Measurements from ENCODE around the gene MACC1. TPM values are rescaled to one million over a fixed set of nuclear protein-coding genes. Genes with fewer than 3 reads are reported as not detected.
"Not testable (repeated sequence)": the region's sequence is repeated elsewhere in the genome, so short reads cannot be mapped to it uniquely, and the experiment has no call there.

Gene MACC1
- total RNA-seq, 1 donor from 2014 or later, result not detected

- H3K36me3 Mint-ChIP-seq (ENCODE audit: low read depth), result no peaks in the 10 kb centered on the region
- no peak overlapping the region for H3K4me3 Mint-ChIP-seq (ENCODE audit: low read depth)
Observed at GRCh38 chr7:20197125-20197748, 19.9 kb downstream of the MACC1 start.

GRCh38 chr7:20194343-20194995 is 22.7 kb downstream of the MACC1 start:
- Mint-ChIP-seq H3K36me3 (ENCODE audit: low read depth) (no peaks in the 10 kb centered on the region), H3K4me1 (ENCODE audit: low read depth) (peaks cover 3% of the 10 kb centered on the region), H3K9me3 (no peaks in the 10 kb centered on the region), H3K4me3 (ENCODE audit: low read depth) (no peak overlapping the region), H3K27ac (no peak overlapping the region), H3K27me3 (ENCODE audit: low read depth) (no peaks in the 10 kb centered on the region)
- no peak for DNase-seq (ENCODE audit: low spot score)
- intact Hi-C loops (cut with micrococcal nuclease), result no loop called here

More at GRCh38 chr7:20197125-20197748, 19.9 kb downstream of the MACC1 start:
- Mint-ChIP-seq H3K27ac (no peak overlapping the region), H3K4me1 (ENCODE audit: low read depth) (peaks cover 4% of the 10 kb centered on the region), H3K9me3 (no peaks in the 10 kb centered on the region), H3K27me3 (ENCODE audit: low read depth) (no peaks in the 10 kb centered on the region)
- intact Hi-C loops (cut with micrococcal nuclease), result no loop called here
- DNase-seq (ENCODE audit: low spot score), result no peak

GRCh38 chr7:20193873-20194272 is 23.3 kb downstream of the MACC1 start:
- H3K9me3 Mint-ChIP-seq, result no peaks in the 10 kb centered on the region
- no peaks in the 10 kb centered on the region for H3K4me1 Mint-ChIP-seq (ENCODE audit: low read depth)
- H3K27me3 Mint-ChIP-seq (ENCODE audit: low read depth), result no peaks in the 10 kb centered on the region
- no peak overlapping the region for H3K4me3 Mint-ChIP-seq (ENCODE audit: low read depth)
- no peak overlapping the region for H3K27ac Mint-ChIP-seq
- no peak for DNase-seq (ENCODE audit: low spot score)
- H3K36me3 Mint-ChIP-seq (ENCODE audit: low read depth), result no peaks in the 10 kb centered on the region
- intact Hi-C loops (cut with micrococcal nuclease), result no loop called here

GRCh38 chr7:20193242-20193777 is 23.9 kb downstream of the MACC1 start:
- H3K36me3 Mint-ChIP-seq (ENCODE audit: low read depth), result no peaks in the 10 kb centered on the region
- H3K27ac Mint-ChIP-seq, result no peak overlapping the region
- H3K4me3 Mint-ChIP-seq (ENCODE audit: low read depth), result no peak overlapping the region
- H3K4me1 Mint-ChIP-seq (ENCODE audit: low read depth), result no peaks in the 10 kb centered on the region
- intact Hi-C loops (cut with micrococcal nuclease), result no loop called here
- no peaks in the 10 kb centered on the region for H3K9me3 Mint-ChIP-seq
- no peak for DNase-seq (ENCODE audit: low spot score)
- H3K27me3 Mint-ChIP-seq (ENCODE audit: low read depth), result no peaks in the 10 kb centered on the region

- no peak overlapping the region for H3K4me3 Mint-ChIP-seq (ENCODE audit: low read depth)
- intact Hi-C loops (cut with micrococcal nuclease), result no loop called here
- H3K4me1 Mint-ChIP-seq (ENCODE audit: low read depth), result no peaks in the 10 kb centered on the region
- H3K9me3 Mint-ChIP-seq, result no peaks in the 10 kb centered on the region
- no peaks in the 10 kb centered on the region for H3K36me3 Mint-ChIP-seq (ENCODE audit: low read depth)
- H3K27me3 Mint-ChIP-seq (ENCODE audit: low read depth), result no peaks in the 10 kb centered on the region
- no peak overlapping the region for H3K27ac Mint-ChIP-seq
- no peak for DNase-seq (ENCODE audit: low spot score)
Observed at GRCh38 chr7:20191391-20191869, 25.8 kb downstream of the MACC1 start.

- intact Hi-C loops (cut with micrococcal nuclease), result no loop called here
- no peak for DNase-seq (ENCODE audit: low spot score)
- Mint-ChIP-seq H3K4me1 (ENCODE audit: low read depth) (no peaks in the 10 kb centered on the region), H3K27ac (no peak overlapping the region), H3K36me3 (ENCODE audit: low read depth) (no peaks in the 10 kb centered on the region), H3K4me3 (ENCODE audit: low read depth) (no peak overlapping the region), H3K9me3 (no peaks in the 10 kb centered on the region), H3K27me3 (ENCODE audit: low read depth) (no peaks in the 10 kb centered on the region)
Observed at GRCh38 chr7:20190560-20191390, 26.4 kb downstream of the MACC1 start.

GRCh38 chr7:20189852-20190251 is 27.3 kb downstream of the MACC1 start:
- H3K4me1 Mint-ChIP-seq (ENCODE audit: low read depth), result no peaks in the 10 kb centered on the region

GRCh38 chr7:20188567-20188966 is 28.6 kb downstream of the MACC1 start:
- Mint-ChIP-seq H3K27me3 (ENCODE audit: low read depth) (no peaks in the 10 kb centered on the region), H3K4me3 (ENCODE audit: low read depth) (no peak overlapping the region), H3K36me3 (ENCODE audit: low read depth) (no peaks in the 10 kb centered on the region), H3K27ac (no peak overlapping the region), H3K9me3 (no peaks in the 10 kb centered on the region), H3K4me1 (ENCODE audit: low read depth) (no peaks in the 10 kb centered on the region)
- intact Hi-C loops (cut with micrococcal nuclease), result no loop called here
- no peak for DNase-seq (ENCODE audit: low spot score)

More at GRCh38 chr7:20189852-20190251, 27.3 kb downstream of the MACC1 start:
- Mint-ChIP-seq H3K27me3 (ENCODE audit: low read depth) (no peaks in the 10 kb centered on the region), H3K4me3 (ENCODE audit: low read depth) (no peak overlapping the region), H3K9me3 (no peaks in the 10 kb centered on the region), H3K36me3 (ENCODE audit: low read depth) (no peaks in the 10 kb centered on the region), H3K27ac (no peak overlapping the region)
- intact Hi-C loops (cut with micrococcal nuclease), result no loop called here
- DNase-seq (ENCODE audit: low spot score), result no peak

- H3K9me3 Mint-ChIP-seq; H3K4me3 Mint-ChIP-seq (ENCODE audit: low read depth); H3K4me1 Mint-ChIP-seq (ENCODE audit: low read depth); intact Hi-C loops (cut with micrococcal nuclease); H3K27me3 Mint-ChIP-seq (ENCODE audit: low read depth); H3K36me3 Mint-ChIP-seq (ENCODE audit: low read depth); DNase-seq (ENCODE audit: low spot score); H3K27ac Mint-ChIP-seq: not testable (repeated sequence)
Observed at GRCh38 chr7:20187850-20188249, 29.3 kb downstream of the MACC1 start.

- Mint-ChIP-seq H3K9me3 (no peaks in the 10 kb centered on the region), H3K27ac (no peak overlapping the region), H3K4me1 (ENCODE audit: low read depth) (no peaks in the 10 kb centered on the region), H3K4me3 (ENCODE audit: low read depth) (no peak overlapping the region), H3K27me3 (ENCODE audit: low read depth) (no peaks in the 10 kb centered on the region), H3K36me3 (ENCODE audit: low read depth) (no peaks in the 10 kb centered on the region)
- DNase-seq (ENCODE audit: low spot score), result no peak
- intact Hi-C loops (cut with micrococcal nuclease), result no loop called here
Observed at GRCh38 chr7:20185988-20186387, 31.2 kb downstream of the MACC1 start.

GRCh38 chr7:20183086-20183485 is 34.1 kb downstream of the MACC1 start:
- no peaks in the 10 kb centered on the region for H3K9me3 Mint-ChIP-seq
- DNase-seq (ENCODE audit: low spot score), result no peak
- intact Hi-C loops (cut with micrococcal nuclease), result no loop called here
- H3K36me3 Mint-ChIP-seq (ENCODE audit: low read depth), result no peaks in the 10 kb centered on the region
- no peak overlapping the region for H3K27ac Mint-ChIP-seq
- H3K4me3 Mint-ChIP-seq (ENCODE audit: low read depth), result no peak overlapping the region
- H3K27me3 Mint-ChIP-seq (ENCODE audit: low read depth), result no peaks in the 10 kb centered on the region
- H3K4me1 Mint-ChIP-seq (ENCODE audit: low read depth), result no peaks in the 10 kb centered on the region

GRCh38 chr7:20176578-20177242 is 40.5 kb downstream of the MACC1 start:
- Mint-ChIP-seq H3K36me3 (ENCODE audit: low read depth) (no peaks in the 10 kb centered on the region), H3K9me3 (no peaks in the 10 kb centered on the region), H3K27me3 (ENCODE audit: low read depth) (no peaks in the 10 kb centered on the region), H3K27ac (no peak overlapping the region), H3K4me3 (ENCODE audit: low read depth) (no peak overlapping the region), H3K4me1 (ENCODE audit: low read depth) (no peaks in the 10 kb centered on the region)
- intact Hi-C loops (cut with micrococcal nuclease), result no loop called here
- DNase-seq (ENCODE audit: low spot score), result no peak

Data from activated T-helper 2 cell treated with anti-CD3 and anti-CD28 coated beads, Interferon-gamma antibody, Interleukin-2, Interleukin-4, amounts not matched to agents 10 μg/mL and 5 μg/mL and 100 μg/mL, durations not matched to agents 14 hours and 24 hours and 36 hours (primary cell).